Choroid plexus epithelial cell (primary cell): ENCODE measurements around the gene LAS1L.
"Not testable (repeated sequence)": the region's sequence is repeated elsewhere in the genome, so short reads cannot be mapped to it uniquely, and the experiment has no call there.

Experiments used
- DNase-seq: peaks from one replicate; pipeline ENCODE4 v3.0.0-alpha.2; 2010; ENCODE audit warnings: low read depth
- H3K4me3 ChIP-seq: 2 replicates; pipeline ENCODE4 v1.5.1; 2011; ENCODE audit warnings: low read depth, mild to moderate bottlenecking, control low read depth, low read length, moderate library complexity
- CTCF ChIP-seq: conservative IDR thresholded peaks from 2 replicates; pipeline ENCODE4 v1.5.1; 2011; ENCODE audit warnings: low read depth, mild to moderate bottlenecking, control low read depth, inconsistent platforms, low read length, moderate library complexity

LAS1L gene

GRCh38 chrX:65574356-65574755 is 39.8 kb upstream of the LAS1L start:
- no peak for TF ChIP-seq CTCF

GRCh38 chrX:65572971-65573370 is 38.4 kb upstream of the LAS1L start:
- no peak for TF ChIP-seq CTCF
- DNase-seq: no peak
- no peak overlapping the region for H3K4me3 ChIP-seq

More at GRCh38 chrX:65574356-65574755, 39.8 kb upstream of the LAS1L start:
- H3K4me3 ChIP-seq: no peak overlapping the region
- DNase-seq: no peak

- H3K4me3 ChIP-seq, DNase-seq: not testable (repeated sequence)
Measured at GRCh38 chrX:65562850-65563249, 28.3 kb upstream of the LAS1L start.

GRCh38 chrX:65551489-65552339 is 17.1 kb upstream of the LAS1L start:
- no peak for TF ChIP-seq CTCF
- no peak for DNase-seq
- no peak overlapping the region for H3K4me3 ChIP-seq

- TF ChIP-seq CTCF: no peak
- no peak overlapping the region for H3K4me3 ChIP-seq
- no peak for DNase-seq
Measured at GRCh38 chrX:65551086-65551485, 16.5 kb upstream of the LAS1L start.

GRCh38 chrX:65545456-65545855 is 10.9 kb upstream of the LAS1L start:
- no peak for DNase-seq
- TF ChIP-seq CTCF: no peak

GRCh38 chrX:65537229-65537628 is 2.6 kb upstream of the LAS1L start:
- no peak overlapping the region for H3K4me3 ChIP-seq
- no peak for TF ChIP-seq CTCF
- no peak for DNase-seq

More at GRCh38 chrX:65545456-65545855, 10.9 kb upstream of the LAS1L start:
- H3K4me3 ChIP-seq: no peak overlapping the region
